Lung microvascular endothelial cell (primary cell): ENCODE measurements around the gene SH3TC2. TPM values are rescaled to one million over a fixed set of nuclear protein-coding genes. Genes with fewer than 3 reads are reported as not detected.

Experiments
- DNase-seq, 2 donors: peaks; one replicate each; pipeline versions ENCODE4 v3.0.0 to v3.0.0-alpha.2; 2010; ENCODE audit warnings: low read depth in 2 of 2
- total RNA-seq: library from RNA; depleted of rRNA; stranded (reverse); fragments of >200 nt; gene quantifications from 2 replicates; pipeline ENCODE4 v1.2.1, GENCODE V29; 2014

SH3TC2 gene
- total RNA-seq, 1 donor from 2014 or later = 4.0 TPM

- peak in 1 of 2 donors; percentile 23 for DNase-seq
Measured at GRCh38 chr5:148972396-148972795, 90.5 kb downstream of the SH3TC2 start.

- DNase-seq = no peak
Measured at GRCh38 chr5:148970876-148971275, 92.0 kb downstream of the SH3TC2 start.

- DNase-seq = peak in 1 of 2 donors; percentile 76
Measured at GRCh38 chr5:148970228-148970627, 92.6 kb downstream of the SH3TC2 start.

GRCh38 chr5:148969291-148969690 lies 93.6 kb downstream of the SH3TC2 start:
- no peak for DNase-seq

GRCh38 chr5:148968311-148968710 lies 94.6 kb downstream of the SH3TC2 start:
- no peak for DNase-seq

- peak in 1 of 2 donors; percentile 53 for DNase-seq
Measured at GRCh38 chr5:148967783-148968182, 95.1 kb downstream of the SH3TC2 start.

GRCh38 chr5:148966938-148967337 lies 95.9 kb downstream of the SH3TC2 start:
- DNase-seq = no peak

- no peak for DNase-seq
Measured at GRCh38 chr5:148966348-148966747, 96.5 kb downstream of the SH3TC2 start.

GRCh38 chr5:148965511-148966265 lies 97.2 kb downstream of the SH3TC2 start:
- DNase-seq = peak; percentile 97 to 99

- DNase-seq = peak in 1 of 2 donors; percentile 24
Measured at GRCh38 chr5:148963664-148964063, 99.2 kb downstream of the SH3TC2 start.

- DNase-seq = no peak
Measured at GRCh38 chr5:148962761-148963324, 100.0 kb downstream of the SH3TC2 start.

- no peak for DNase-seq
Measured at GRCh38 chr5:148962200-148962550, 100.7 kb downstream of the SH3TC2 start.

- DNase-seq = peak; percentile 46 to 79
Measured at GRCh38 chr5:148961261-148962199, 101.3 kb downstream of the SH3TC2 start.

GRCh38 chr5:148960070-148960769 lies 102.6 kb downstream of the SH3TC2 start:
- DNase-seq = no peak

- peak; percentile 61 to 84 for DNase-seq
Measured at GRCh38 chr5:148957591-148958202, 105.2 kb downstream of the SH3TC2 start.

- DNase-seq = no peak
Measured at GRCh38 chr5:148956477-148957385, 106.1 kb downstream of the SH3TC2 start.
